Natural killer cell treated with Interleukin-12 subunit alpha and Interleukin-12 subunit beta and Interleukin-15 and Interleukin-18, amount 100 ng/mL, for 72 hours (primary cell): ENCODE results near the gene MTHFSD. TPM values are rescaled to one million over a fixed set of nuclear protein-coding genes. Genes with fewer than 3 reads are reported as not detected.

Source experiments
- ATAC-seq, 2 donors: fragments of 150-1000 bp; cut with Tn5 transposase in 1 of 2; sonication (Bioruptor Pico), chemical (Tn5 transposase) in 1 of 2; 2 replicates each; pipeline ENCODE4 v1.10.0; 2021
- DNase-seq: peaks from one replicate; pipeline ENCODE4 v3.0.0; 2022; ENCODE audit warnings: low spot score
- H3K27ac Mint-ChIP-seq, 2 donors: 1 replicate in 1 of 2; 2 replicates in 1 of 2; pipeline ENCODE4 v1.8.0; 2022; ENCODE audit warnings: mixed read lengths in 2 of 2, mild to moderate bottlenecking in 1 of 2, moderate library complexity in 1 of 2
- H3K27me3 Mint-ChIP-seq, 2 donors: 1 replicate in 1 of 2; 2 replicates in 1 of 2; pipeline ENCODE4 v1.8.0; 2022; ENCODE audit warnings: mixed read lengths in 2 of 2
- H3K36me3 Mint-ChIP-seq: one replicate; pipeline ENCODE4 v1.8.0; 2022; ENCODE audit warnings: mixed read lengths
- H3K4me1 Mint-ChIP-seq, 2 donors: 1 replicate in 1 of 2; 2 replicates in 1 of 2; pipeline ENCODE4 v1.8.0; 2022; ENCODE audit warnings: low read depth in 2 of 2, mixed read lengths in 2 of 2, mild to moderate bottlenecking in 1 of 2
- H3K4me3 Mint-ChIP-seq: one replicate; pipeline ENCODE4 v1.8.0; 2022; ENCODE audit warnings: mixed read lengths
- H3K9me3 Mint-ChIP-seq: 2 replicates; pipeline ENCODE4 v1.8.0; 2022; ENCODE audit warnings: mixed read lengths
- total RNA-seq, 2 donors: library from RNA; stranded (reverse); gene quantifications; one replicate each; pipeline ENCODE4 v1.2.3, GENCODE V29; 2022

MTHFSD gene
- total RNA-seq, 2 donors from 2014 or later: 24.3 to 32.8 TPM

DNA sequence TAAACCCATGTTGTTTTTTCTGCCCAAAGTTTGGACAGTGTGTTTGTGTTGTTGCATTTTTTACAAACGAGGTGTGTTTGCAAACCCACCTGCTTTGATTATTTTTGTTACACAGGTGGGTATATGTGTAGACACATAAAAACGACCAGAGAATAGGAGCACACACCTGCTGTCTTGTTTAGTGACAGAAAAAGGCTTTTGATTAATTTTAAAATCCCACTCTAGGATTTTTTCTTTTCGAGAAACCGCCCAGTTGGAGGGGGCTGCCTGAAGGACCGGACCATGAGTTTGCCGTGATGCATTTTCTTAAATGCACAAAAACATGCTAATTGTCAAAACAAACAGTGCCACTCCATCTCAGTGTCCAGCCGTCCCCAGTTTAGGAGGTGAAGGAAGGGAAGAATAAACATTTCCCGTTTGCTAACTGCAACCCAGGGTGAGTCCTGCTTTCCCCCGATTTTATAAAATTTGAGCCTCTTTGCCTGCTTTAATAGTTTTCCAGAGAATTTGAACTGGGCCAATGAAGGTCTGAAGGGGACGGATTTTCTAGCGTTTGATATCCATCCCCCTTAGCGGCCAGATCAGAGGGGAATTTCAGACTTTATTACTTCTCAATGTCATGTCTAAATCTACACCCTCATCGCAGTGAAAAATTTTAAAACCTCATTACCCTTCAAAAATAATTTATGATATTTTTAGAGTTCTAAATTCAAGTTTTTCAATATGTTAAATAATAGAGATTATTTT is 14.8 kb upstream of the MTHFSD start:
- Mint-ChIP-seq H3K4me1 (no peaks in the 10 kb centered on the region), H3K4me3 (no peak overlapping the region), H3K27ac (no peak overlapping the region), H3K9me3 (no peaks in the 10 kb centered on the region), H3K27me3 (peaks cover 30 to 48% of the 10 kb centered on the region in 2 donors), H3K36me3 (no peaks in the 10 kb centered on the region)
- peak; percentile 16 for DNase-seq
- ATAC-seq: no peak

DNA sequence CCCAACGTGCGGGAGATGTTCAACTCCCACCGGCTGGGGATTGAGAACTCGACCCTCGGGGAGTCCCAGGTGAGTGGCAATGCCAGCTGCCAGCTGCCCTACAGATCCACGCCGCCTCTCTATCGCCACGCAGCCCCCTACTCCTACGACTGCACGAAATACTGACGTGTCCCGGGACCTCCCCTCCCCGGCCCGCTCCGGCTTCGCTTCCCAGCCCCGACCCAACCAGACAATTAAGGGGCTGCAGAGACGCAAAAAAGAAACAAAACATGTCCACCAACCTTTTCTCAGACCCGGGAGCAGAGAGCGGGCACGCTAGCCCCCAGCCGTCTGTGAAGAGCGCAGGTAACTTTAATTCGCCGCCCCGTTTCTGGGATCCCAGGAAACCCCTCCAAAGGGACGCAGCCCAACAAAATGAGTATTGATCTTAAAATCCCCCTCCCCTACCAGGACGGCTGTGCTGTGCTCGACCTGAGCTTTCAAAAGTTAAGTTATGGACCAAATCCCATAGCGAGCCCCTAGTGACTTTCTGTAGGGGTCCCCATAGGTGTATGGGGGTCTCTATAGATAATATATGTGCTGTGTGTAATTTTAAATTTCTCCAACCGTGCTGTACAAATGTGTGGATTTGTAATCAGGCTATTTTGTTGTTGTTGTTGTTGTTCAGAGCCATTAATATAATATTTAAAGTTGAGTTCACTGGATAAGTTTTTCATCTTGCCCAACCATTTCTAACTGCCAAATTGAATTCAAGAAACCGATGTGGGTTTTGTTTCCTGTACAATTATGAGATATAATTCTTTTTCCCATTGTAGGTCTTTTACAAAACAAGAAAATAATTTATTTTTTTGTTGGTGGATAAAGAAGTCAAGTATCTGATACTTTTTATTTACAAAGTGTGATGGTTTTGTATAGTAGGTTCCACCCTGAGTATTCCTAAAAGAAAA is 13.9 kb upstream of the MTHFSD start:
- H3K9me3 Mint-ChIP-seq: no peaks in the 10 kb centered on the region
- peaks cover 0 to 5% of the 10 kb centered on the region in 2 donors for H3K4me1 Mint-ChIP-seq
- H3K4me3 Mint-ChIP-seq: no peak overlapping the region
- H3K27ac Mint-ChIP-seq: no peak overlapping the region
- no peak for ATAC-seq
- H3K27me3 Mint-ChIP-seq: peaks cover 27 to 48% of the 10 kb centered on the region in 2 donors
- DNase-seq: no peak
- no peaks in the 10 kb centered on the region for H3K36me3 Mint-ChIP-seq

DNA sequence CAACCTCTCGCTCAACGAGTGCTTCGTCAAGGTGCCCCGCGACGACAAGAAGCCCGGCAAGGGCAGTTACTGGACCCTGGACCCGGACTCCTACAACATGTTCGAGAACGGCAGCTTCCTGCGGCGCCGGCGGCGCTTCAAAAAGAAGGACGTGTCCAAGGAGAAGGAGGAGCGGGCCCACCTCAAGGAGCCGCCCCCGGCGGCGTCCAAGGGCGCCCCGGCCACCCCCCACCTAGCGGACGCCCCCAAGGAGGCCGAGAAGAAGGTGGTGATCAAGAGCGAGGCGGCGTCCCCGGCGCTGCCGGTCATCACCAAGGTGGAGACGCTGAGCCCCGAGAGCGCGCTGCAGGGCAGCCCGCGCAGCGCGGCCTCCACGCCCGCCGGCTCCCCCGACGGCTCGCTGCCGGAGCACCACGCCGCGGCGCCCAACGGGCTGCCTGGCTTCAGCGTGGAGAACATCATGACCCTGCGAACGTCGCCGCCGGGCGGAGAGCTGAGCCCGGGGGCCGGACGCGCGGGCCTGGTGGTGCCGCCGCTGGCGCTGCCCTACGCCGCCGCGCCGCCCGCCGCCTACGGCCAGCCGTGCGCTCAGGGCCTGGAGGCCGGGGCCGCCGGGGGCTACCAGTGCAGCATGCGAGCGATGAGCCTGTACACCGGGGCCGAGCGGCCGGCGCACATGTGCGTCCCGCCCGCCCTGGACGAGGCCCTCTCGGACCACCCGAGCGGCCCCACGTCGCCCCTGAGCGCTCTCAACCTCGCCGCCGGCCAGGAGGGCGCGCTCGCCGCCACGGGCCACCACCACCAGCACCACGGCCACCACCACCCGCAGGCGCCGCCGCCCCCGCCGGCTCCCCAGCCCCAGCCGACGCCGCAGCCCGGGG is 12.9 kb upstream of the MTHFSD start:
- Mint-ChIP-seq H3K27ac (no peak overlapping the region), H3K36me3 (no peaks in the 10 kb centered on the region), H3K9me3 (no peaks in the 10 kb centered on the region), H3K27me3 (peaks cover 31 to 50% of the 10 kb centered on the region in 2 donors), H3K4me3 (no peak overlapping the region), H3K4me1 (peaks cover 0 to 11% of the 10 kb centered on the region in 2 donors)
- no peak for DNase-seq
- peak in 1 of 2 donors; percentile 3 for ATAC-seq

DNA sequence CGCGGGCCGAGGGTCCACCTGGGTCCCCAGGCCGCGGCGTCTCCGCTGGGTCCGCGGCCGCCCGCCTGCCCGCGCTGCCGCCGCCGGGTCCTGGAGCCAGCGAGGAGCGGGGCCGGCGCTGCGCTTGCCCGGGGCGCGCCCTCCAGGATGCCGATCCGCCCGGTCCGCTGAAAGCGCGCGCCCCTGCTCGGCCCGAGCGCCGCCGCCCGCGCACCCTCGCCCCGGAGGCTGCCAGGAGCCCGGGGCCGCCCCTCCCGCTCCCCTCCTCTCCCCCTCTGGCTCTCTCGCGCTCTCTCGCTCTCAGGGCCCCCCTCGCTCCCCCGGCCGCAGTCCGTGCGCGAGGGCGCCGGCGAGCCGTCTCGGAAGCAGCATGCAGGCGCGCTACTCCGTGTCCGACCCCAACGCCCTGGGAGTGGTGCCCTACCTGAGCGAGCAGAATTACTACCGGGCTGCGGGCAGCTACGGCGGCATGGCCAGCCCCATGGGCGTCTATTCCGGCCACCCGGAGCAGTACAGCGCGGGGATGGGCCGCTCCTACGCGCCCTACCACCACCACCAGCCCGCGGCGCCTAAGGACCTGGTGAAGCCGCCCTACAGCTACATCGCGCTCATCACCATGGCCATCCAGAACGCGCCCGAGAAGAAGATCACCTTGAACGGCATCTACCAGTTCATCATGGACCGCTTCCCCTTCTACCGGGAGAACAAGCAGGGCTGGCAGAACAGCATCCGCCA is 12.1 kb upstream of the MTHFSD start:
- ATAC-seq: no peak
- Mint-ChIP-seq H3K4me3 (no peak overlapping the region), H3K36me3 (no peaks in the 10 kb centered on the region), H3K27me3 (peaks cover 31 to 53% of the 10 kb centered on the region in 2 donors), H3K9me3 (no peaks in the 10 kb centered on the region), H3K4me1 (peaks cover 0 to 11% of the 10 kb centered on the region in 2 donors), H3K27ac (no peak overlapping the region)
- DNase-seq: no peak

DNA sequence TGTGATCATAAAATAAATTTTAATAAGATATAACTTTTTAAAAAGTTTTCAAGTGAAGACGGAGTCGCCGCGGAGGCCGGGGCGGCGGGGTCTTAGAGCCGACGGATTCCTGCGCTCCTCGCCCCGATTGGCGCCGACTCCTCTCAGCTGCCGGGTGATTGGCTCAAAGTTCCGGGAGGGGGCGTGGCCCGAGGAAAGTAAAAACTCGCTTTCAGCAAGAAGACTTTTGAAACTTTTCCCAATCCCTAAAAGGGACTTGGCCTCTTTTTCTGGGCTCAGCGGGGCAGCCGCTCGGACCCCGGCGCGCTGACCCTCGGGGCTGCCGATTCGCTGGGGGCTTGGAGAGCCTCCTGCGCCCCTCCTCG is 11.5 kb upstream of the MTHFSD start, which contains the start of gene FOXC2:
FOXC2 (plus strand) TSS at position 229 of the 365 bp plus-strand sequence. CDS start 507 bp downstream, outside the sequence.
- no peaks in the 10 kb centered on the region for H3K9me3 Mint-ChIP-seq
- H3K36me3 Mint-ChIP-seq: no peaks in the 10 kb centered on the region
- peaks cover 0 to 11% of the 10 kb centered on the region in 2 donors for H3K4me1 Mint-ChIP-seq
- ATAC-seq: peak; percentile 51 to 66
- DNase-seq: peak; percentile 70
- H3K27ac Mint-ChIP-seq: no peak within 1 kb of the TSS
- H3K27me3 Mint-ChIP-seq: peaks cover 34 to 58% of the 10 kb centered on the region in 2 donors
- H3K4me3 Mint-ChIP-seq: no peak within 1 kb of the TSS

DNA sequence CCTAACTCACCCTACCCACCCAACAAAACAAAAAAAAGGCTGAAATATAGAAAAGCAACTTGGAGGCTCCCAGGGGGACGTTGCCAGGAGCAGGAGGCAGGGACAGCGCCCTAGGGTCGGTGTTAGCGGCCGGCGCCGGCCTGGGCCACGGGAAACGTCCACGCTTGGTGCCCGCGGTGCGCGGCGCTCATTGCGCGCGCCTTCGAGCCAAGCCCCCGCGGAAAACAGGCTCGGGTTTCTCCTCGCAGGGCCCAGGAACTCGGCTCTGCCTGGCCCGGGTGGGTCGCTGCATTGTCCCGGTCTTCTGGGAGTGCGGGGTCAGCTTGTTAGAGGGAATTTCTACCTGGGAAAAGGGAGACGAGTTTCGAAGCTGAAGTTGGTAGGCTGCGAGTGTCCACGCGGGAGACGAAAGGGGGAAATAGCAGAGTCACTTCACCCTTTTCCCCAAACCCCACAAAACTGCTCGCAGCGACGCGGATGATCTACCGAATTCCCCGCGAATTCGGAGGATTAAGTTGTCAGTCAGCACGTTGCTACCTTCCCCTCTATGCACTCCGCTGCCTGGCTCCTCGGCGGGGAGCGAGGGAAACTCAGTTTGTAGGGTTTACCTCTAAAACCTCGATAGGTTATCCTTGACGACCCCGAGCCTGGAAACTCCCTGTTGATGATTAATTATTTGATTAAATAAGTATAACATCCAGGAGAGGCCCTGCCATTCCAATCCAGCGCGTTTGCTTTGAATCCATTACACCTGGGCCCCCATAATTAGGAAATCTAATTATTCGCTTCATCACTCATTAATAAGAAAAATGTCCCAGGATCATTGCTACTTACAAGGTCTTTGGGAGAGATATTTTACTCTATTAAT is 10.8 kb upstream of the MTHFSD start:
- H3K27ac Mint-ChIP-seq: no peak overlapping the region
- no peak for ATAC-seq
- no peaks in the 10 kb centered on the region for H3K36me3 Mint-ChIP-seq
- no peaks in the 10 kb centered on the region for H3K9me3 Mint-ChIP-seq
- H3K4me1 Mint-ChIP-seq: peaks cover 0 to 11% of the 10 kb centered on the region in 2 donors
- no peak for DNase-seq
- no peak overlapping the region for H3K4me3 Mint-ChIP-seq
- peaks cover 32 to 54% of the 10 kb centered on the region in 2 donors for H3K27me3 Mint-ChIP-seq

DNA sequence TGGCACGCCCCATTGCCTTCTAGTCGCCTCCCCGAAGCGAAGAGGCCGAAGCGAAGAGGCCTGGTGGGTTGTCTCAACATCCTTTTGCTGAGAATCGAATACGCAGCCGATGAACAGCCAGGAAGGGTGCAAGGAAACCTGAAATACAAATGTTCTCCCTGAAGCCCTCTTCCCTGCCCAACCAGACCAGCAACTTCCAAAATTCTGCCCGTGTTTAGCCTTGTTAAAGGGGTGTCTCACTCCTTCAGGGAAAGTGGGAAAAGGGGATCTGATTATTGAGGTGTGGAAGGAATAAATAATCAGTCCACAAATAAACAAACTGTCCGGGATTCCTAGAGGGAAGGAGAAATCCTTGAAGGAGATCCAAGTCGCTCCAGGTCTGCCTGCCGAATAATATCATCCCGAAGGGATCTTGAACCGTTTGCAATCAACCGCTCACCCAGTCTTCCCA is 10.2 kb upstream of the MTHFSD start:
- H3K27ac Mint-ChIP-seq: no peak overlapping the region
- peaks cover 30 to 47% of the 10 kb centered on the region in 2 donors for H3K27me3 Mint-ChIP-seq
- H3K9me3 Mint-ChIP-seq: no peaks in the 10 kb centered on the region

DNA sequence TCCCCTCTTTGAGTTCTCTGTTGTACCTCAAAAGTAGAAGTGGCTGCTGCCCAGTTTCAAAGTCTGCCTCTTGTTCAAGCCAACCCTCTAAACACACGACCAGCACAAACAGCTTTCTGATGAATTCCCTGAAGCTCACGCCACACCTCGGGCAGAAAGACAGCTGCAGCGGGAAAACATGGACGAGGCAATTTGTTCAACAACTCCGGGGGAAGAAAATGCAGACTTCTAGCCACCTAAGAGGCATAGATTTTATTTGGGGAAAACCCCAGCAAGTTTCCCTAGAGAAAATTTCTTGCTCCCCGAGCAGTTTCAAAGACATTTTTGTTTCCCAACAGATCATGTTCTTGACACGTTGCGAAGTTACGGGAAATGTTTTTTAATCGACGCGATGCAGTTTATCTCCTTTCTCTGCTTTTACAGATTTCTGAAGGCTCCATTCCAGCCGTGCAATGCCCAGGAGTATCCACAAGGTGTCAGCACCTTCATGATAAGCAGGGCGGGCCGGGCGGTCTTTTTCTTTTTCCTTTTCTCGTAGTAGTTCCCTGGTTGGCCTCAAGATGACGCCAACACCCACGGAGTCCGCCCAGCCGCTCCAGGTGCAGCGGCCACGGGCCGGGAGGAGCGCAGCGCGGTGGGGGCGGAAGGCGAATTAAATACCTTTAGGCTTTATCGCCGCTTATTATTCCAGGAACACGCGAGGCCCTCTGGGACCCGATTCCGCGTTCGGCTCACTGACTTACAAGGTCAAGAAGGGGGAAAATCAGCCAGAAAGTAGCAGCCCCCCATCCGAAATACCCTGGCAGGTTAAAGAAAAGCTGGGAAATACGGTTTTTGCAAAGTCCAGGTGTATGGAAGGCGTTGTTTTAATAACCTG is 8.7 kb upstream of the MTHFSD start:
- Mint-ChIP-seq H3K9me3 (no peaks in the 10 kb centered on the region), H3K4me1 (peaks cover 0 to 11% of the 10 kb centered on the region in 2 donors), H3K4me3 (peak overlapping the region; percentile 34), H3K36me3 (no peaks in the 10 kb centered on the region), H3K27ac (peak overlapping the region in 1 of 2 donors; percentile 29), H3K27me3 (peaks cover 26 to 33% of the 10 kb centered on the region in 2 donors)
- ATAC-seq (peak; percentile 85 to 92), DNase-seq (peak; percentile 85)

More for the DNA sequence above, 10.2 kb upstream of the MTHFSD start:
- H3K4me1 Mint-ChIP-seq: peaks cover 0 to 11% of the 10 kb centered on the region in 2 donors
- no peaks in the 10 kb centered on the region for H3K36me3 Mint-ChIP-seq
- H3K4me3 Mint-ChIP-seq: no peak overlapping the region
- DNase-seq (no peak), ATAC-seq (no peak)

DNA sequence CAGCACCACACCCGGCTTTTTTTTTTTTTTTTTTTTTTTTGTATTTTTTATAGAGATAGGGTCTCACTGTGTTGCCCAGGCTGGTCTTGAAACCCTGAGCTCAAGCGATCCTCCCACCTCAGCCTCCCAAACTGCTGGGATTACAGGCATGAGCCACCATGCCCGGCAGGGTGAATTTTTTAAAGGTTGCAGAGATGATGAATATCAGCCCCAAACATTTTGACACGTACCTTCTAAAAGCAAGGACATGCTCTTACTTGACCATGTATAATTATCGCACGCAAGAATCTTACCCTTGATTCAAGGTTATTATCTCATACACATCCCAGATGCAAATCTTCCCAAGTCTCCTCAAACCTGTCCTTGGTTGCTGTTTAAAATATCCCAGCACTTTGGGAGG is 7.3 kb upstream of the MTHFSD start:
- ATAC-seq (no peak), DNase-seq (no peak)
- Mint-ChIP-seq H3K9me3 (no peaks in the 10 kb centered on the region), H3K27me3 (peaks cover 25 to 32% of the 10 kb centered on the region in 2 donors), H3K4me3 (no peak overlapping the region), H3K4me1 (peaks cover 0 to 11% of the 10 kb centered on the region in 2 donors), H3K27ac (no peak overlapping the region), H3K36me3 (no peaks in the 10 kb centered on the region)

DNA sequence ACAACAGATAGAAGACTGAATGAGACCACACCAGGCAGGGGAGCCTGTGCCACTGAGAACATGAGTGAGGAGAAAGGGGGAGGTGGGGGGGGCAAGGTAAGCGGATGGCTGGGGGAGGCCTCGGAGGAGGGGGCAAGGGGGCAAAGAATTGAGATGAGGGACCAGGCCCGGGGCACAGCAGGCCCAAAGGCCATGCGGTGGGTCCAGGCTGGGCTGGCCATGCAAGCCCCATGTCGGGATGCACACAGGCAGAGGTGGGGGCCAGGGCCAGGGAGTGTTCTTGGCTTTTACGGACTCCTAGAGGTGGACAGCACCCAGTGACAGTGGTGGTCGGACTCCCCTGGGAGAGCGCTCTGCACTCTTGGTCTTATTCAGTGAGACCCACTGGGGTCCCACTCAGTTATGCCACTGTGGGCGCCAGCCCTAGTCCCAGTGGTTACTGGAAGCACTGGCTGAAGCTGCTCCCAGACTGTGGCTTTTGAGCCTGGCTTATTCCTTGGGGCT is 4.8 kb upstream of the MTHFSD start:
- H3K9me3 Mint-ChIP-seq: no peaks in the 10 kb centered on the region
- no peak for ATAC-seq
- H3K27me3 Mint-ChIP-seq: peaks cover 20 to 23% of the 10 kb centered on the region in 2 donors
- H3K4me3 Mint-ChIP-seq: no peak overlapping the region
- no peaks in the 10 kb centered on the region for H3K36me3 Mint-ChIP-seq
- no peak for DNase-seq
- H3K4me1 Mint-ChIP-seq: peaks cover 5 to 16% of the 10 kb centered on the region in 2 donors
- no peak overlapping the region for H3K27ac Mint-ChIP-seq
